ENCODE data around the gene CLEC18C. TPM values are rescaled to one million over a fixed set of nuclear protein-coding genes. Genes with fewer than 3 reads are reported as not detected.
"Not testable (repeated sequence)": the region's sequence is repeated elsewhere in the genome, so short reads cannot be mapped to it uniquely, and the experiment has no call there.

The CLEC18C gene
- total RNA-seq, 3 donors from 2014 or later: 0.61 to 0.87 (median 0.70) TPM

DNA sequence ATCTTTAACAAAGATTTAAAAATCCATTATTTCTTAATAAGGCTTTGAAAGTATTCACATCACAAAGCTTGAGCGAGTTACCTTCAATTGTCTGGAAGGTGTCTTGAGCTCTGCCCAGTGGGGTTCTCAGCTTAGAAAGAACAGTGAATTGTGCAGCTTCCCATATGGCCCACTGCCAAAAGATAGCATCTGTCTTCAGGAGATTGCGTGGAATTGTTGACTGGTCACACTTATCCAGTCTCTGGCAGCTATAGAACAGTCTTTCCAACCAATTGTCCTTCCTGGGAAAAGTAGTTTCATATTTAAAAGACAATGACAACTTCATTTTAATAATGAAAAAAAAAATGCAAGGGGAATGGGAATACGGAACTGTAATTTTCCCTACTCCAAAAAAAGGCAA lies 58.2 kb downstream of the CLEC18C start:
- H3K36me3 ChIP-seq (ENCODE audit: low read depth); H3K9me3 ChIP-seq; H3K4me3 ChIP-seq; DNase-seq; H3K4me1 ChIP-seq (ENCODE audit: low read depth); ATAC-seq; intact Hi-C loops (cut with DNase I, micrococcal nuclease): not testable (repeated sequence)

Other genes with a start within 250 kb of the CLEC18C start
- 1 to 10 TPM in 2 of 3 donors, under 1 TPM in 1; 0.43 to 2.9 (median 1.6) TPM for gene CLEC18A, start 222.5 kb upstream of the CLEC18C start, total RNA-seq
- gene PDPR, start 59.5 kb upstream of the CLEC18C start, total RNA-seq: 10 to 100 TPM; 21.0 to 43.6 (median 31.0) TPM
- gene EXOSC6, start 78.2 kb downstream of the CLEC18C start, total RNA-seq: 10 to 100 TPM; 14.7 to 29.3 (median 19.4) TPM
- 10 to 100 TPM; 30.1 to 77.7 (median 42.7) TPM for gene AARS1, start 115.7 kb downstream of the CLEC18C start, total RNA-seq
- gene DDX19B, start 125.4 kb downstream of the CLEC18C start, total RNA-seq: 10 to 100 TPM; 22.5 to 34.7 (median 28.7) TPM
- gene DDX19A, start 173.1 kb downstream of the CLEC18C start, total RNA-seq: 10 to 100 TPM; 19.1 to 34.7 (median 21.4) TPM